Activated CD8-positive, alpha-beta memory T cell treated with anti-CD3 and anti-CD28 coated beads for 1 hour (primary cell): ENCODE measurements around the gene ARSA.
A peak's percentile ranks its signal among the peaks of the same experiment; 100 is the strongest.
"Not testable (repeated sequence)": the region's sequence is repeated elsewhere in the genome, so short reads cannot be mapped to it uniquely, and the experiment has no call there.

Experiments used
- DNase-seq, 2 donors: peaks; one replicate each; pipeline ENCODE4 v3.0.0-alpha.2; 2020; ENCODE audit warnings: low read depth in 1 of 2; ENCODE audit errors: extremely low read depth in 1 of 2

The ARSA gene

GRCh38 chr22:50624347-50625130, 3.4 kb downstream of the ARSA start:
- no peak for DNase-seq

GRCh38 chr22:50622723-50623327, 5.1 kb downstream of the ARSA start:
- DNase-seq: no peak

GRCh38 chr22:50621948-50622722, 5.8 kb downstream of the ARSA start:
- no peak for DNase-seq

- no peak for DNase-seq
Observed at GRCh38 chr22:50621356-50621880, 6.5 kb downstream of the ARSA start.

GRCh38 chr22:50620593-50621355, 7.2 kb downstream of the ARSA start:
- peak; percentile 75 to 79 for DNase-seq

- not testable (repeated sequence) for DNase-seq
Observed at GRCh38 chr22:50614296-50614695, 13.7 kb downstream of the ARSA start.

GRCh38 chr22:50613291-50613981, 14.5 kb downstream of the ARSA start:
- no peak for DNase-seq

- no peak for DNase-seq
Observed at GRCh38 chr22:50612528-50613221, 15.3 kb downstream of the ARSA start.

- no peak for DNase-seq
Observed at GRCh38 chr22:50612168-50612527, 15.8 kb downstream of the ARSA start.

GRCh38 chr22:50611341-50612060, 16.5 kb downstream of the ARSA start:
- DNase-seq: no peak

- DNase-seq: no peak
Observed at GRCh38 chr22:50610581-50610980, 17.4 kb downstream of the ARSA start.

GRCh38 chr22:50610041-50610451, 17.9 kb downstream of the ARSA start:
- no peak for DNase-seq

- no peak for DNase-seq
Observed at GRCh38 chr22:50609599-50609998, 18.4 kb downstream of the ARSA start.

- no peak for DNase-seq
Observed at GRCh38 chr22:50608996-50609395, 19.0 kb downstream of the ARSA start.

- DNase-seq: not testable (repeated sequence)
Observed at GRCh38 chr22:50608058-50608840, 19.7 kb downstream of the ARSA start.

GRCh38 chr22:50607659-50608020, 20.3 kb downstream of the ARSA start:
- DNase-seq: no peak

GRCh38 chr22:50606946-50607658, 20.9 kb downstream of the ARSA start:
- DNase-seq: no peak
